Loucy (cell line): ENCODE measurements around the gene FANK1.
"Not testable (repeated sequence)": the region's sequence is repeated elsewhere in the genome, so short reads cannot be mapped to it uniquely, and the experiment has no call there.

Experiments used
- H2AFZ ChIP-seq: fragments of 200-600 bp; sonication (generic); 2 replicates; pipeline ENCODE4 v1.6.0; 2016; ENCODE audit warnings: antibody characterized with exemption, mild to moderate bottlenecking, low read length, moderate library complexity
- H3F3A ChIP-seq: fragments of 200-600 bp; 2 replicates; pipeline ENCODE4 v1.6.0; 2016; ENCODE audit warnings: antibody characterized with exemption, low read depth, mild to moderate bottlenecking
- H3K27me3 ChIP-seq: fragments of 200-600 bp; sonication (generic); 2 replicates; pipeline ENCODE4 v1.6.1; 2014; ENCODE audit warnings: low read length, mild to moderate bottlenecking; ENCODE audit not compliant: insufficient read depth, poor library complexity, severe bottlenecking
- H3K36me3 ChIP-seq: fragments of 200-600 bp; sonication (generic); 2 replicates; pipeline ENCODE4 v1.6.1; 2016; ENCODE audit warnings: low read length; ENCODE audit not compliant: insufficient read depth
- H3K4me1 ChIP-seq: fragments of 200-600 bp; sonication (generic); 2 replicates; pipeline ENCODE4 v1.5.1; 2014; ENCODE audit warnings: low read length, mild to moderate bottlenecking; ENCODE audit not compliant: insufficient read depth, poor library complexity, severe bottlenecking
- H3K4me2 ChIP-seq: fragments of 200-600 bp; sonication (generic); 2 replicates; pipeline ENCODE4 v1.6.0; 2014; ENCODE audit warnings: antibody characterized with exemption, low read length, low read depth, mild to moderate bottlenecking; ENCODE audit not compliant: poor library complexity, severe bottlenecking
- H3K4me3 ChIP-seq: fragments of 200-600 bp; sonication (generic); 2 replicates; pipeline ENCODE4 v1.5.1; 2014; ENCODE audit warnings: low read length, mild to moderate bottlenecking, mixed read lengths; ENCODE audit not compliant: poor library complexity, severe bottlenecking
- H3K79me2 ChIP-seq: fragments of 200-600 bp; sonication (generic); 2 replicates; pipeline ENCODE4 v1.6.1; 2014; ENCODE audit warnings: low read length; ENCODE audit not compliant: insufficient read depth
- H3K9ac ChIP-seq: fragments of 200-600 bp; sonication (generic); 2 replicates; pipeline ENCODE4 v1.6.0; 2014; ENCODE audit warnings: mild to moderate bottlenecking, low read depth, low read length, moderate library complexity; ENCODE audit not compliant: poor library complexity, severe bottlenecking
- H3K9me2 ChIP-seq: fragments of 200-600 bp; sonication (generic); replicated peaks from 2 replicates; pipeline ENCODE4 v1.6.1; 2016; ENCODE audit warnings: low read depth, low read length, mixed read lengths
- H3K9me3 ChIP-seq: fragments of 200-600 bp; sonication (generic); 2 replicates; pipeline ENCODE4 v1.6.1; 2014; ENCODE audit warnings: mild to moderate bottlenecking, antibody characterized with exemption, low read length, low read depth; ENCODE audit not compliant: insufficient read depth
- H4K20me1 ChIP-seq: fragments of 200-600 bp; sonication (generic); 2 replicates; pipeline ENCODE4 v1.6.0; 2014; ENCODE audit warnings: antibody characterized with exemption, low read length, mild to moderate bottlenecking; ENCODE audit not compliant: insufficient read depth, poor library complexity, severe bottlenecking
- CTCF ChIP-seq: fragments of 200-600 bp; sonication (generic); conservative IDR thresholded peaks from 2 replicates; pipeline ENCODE4 v1.5.1; 2014; ENCODE audit warnings: mild to moderate bottlenecking, antibody characterized with exemption, low read length
- EZH2phosphoT487 ChIP-seq: fragments of 200-600 bp; IDR thresholded peaks from 2 replicates; pipeline ENCODE4 v1.6.1; 2018; ENCODE audit warnings: antibody characterized with exemption, mild to moderate bottlenecking, moderate library complexity, borderline replicate concordance

Gene FANK1

DNA sequence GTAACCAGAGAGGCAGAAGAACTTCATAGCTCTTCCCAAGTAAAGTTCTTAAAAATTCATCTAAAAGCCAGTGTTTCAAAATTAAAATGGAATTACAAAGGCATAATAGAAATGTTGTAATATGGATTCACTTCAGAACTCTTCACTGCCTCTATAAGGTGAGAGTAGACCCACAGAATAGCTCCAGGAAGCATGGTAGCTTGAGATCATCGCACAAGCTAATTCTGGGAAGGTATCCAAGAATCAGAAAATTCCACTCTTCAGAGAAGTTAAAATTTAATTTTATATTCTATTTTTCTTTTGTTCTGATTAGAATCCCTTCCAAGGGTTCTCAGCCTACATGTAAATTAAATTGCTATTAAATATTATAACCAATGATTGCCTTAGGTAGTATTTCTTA is 13.8 kb upstream of the FANK1 start:
- Histone ChIP-seq H3K27me3 (no peaks in the 10 kb centered on the region), H3K36me3 (no peaks in the 10 kb centered on the region), H3K4me2 (no peak overlapping the region), H3K4me1 (no peaks in the 10 kb centered on the region), H3K79me2 (no peaks in the 10 kb centered on the region), H3K4me3 (no peak overlapping the region), H3K9ac (no peak overlapping the region), H3F3A (no peaks in the 10 kb centered on the region), H4K20me1 (no peaks in the 10 kb centered on the region), H3K9me3 (no peaks in the 10 kb centered on the region), H2AFZ (no peak overlapping the region), H3K9me2 (no peaks in the 10 kb centered on the region)
- TF ChIP-seq CTCF (no peak), EZH2phosphoT487 (no peak)

GRCh38 chr10:125883211-125883610 is 13.2 kb upstream of the FANK1 start:
- Histone ChIP-seq H3K36me3 (no peaks in the 10 kb centered on the region), H3K4me2 (no peak overlapping the region), H3K4me1 (no peaks in the 10 kb centered on the region), H3K79me2 (no peaks in the 10 kb centered on the region), H2AFZ (no peak overlapping the region), H3K9me3 (no peaks in the 10 kb centered on the region), H3K9me2 (no peaks in the 10 kb centered on the region), H3K4me3 (no peak overlapping the region), H3K9ac (no peak overlapping the region), H3F3A (no peaks in the 10 kb centered on the region), H4K20me1 (no peaks in the 10 kb centered on the region), H3K27me3 (no peaks in the 10 kb centered on the region)
- no peak for TF ChIP-seq CTCF
- no peak for TF ChIP-seq EZH2phosphoT487

GRCh38 chr10:125886914-125887512 is 9.4 kb upstream of the FANK1 start:
- Histone ChIP-seq H3K79me2 (no peaks in the 10 kb centered on the region), H3F3A (no peaks in the 10 kb centered on the region)
- TF ChIP-seq CTCF (no peak), EZH2phosphoT487 (no peak)

GRCh38 chr10:125889441-125889840 is 6.9 kb upstream of the FANK1 start:
- H3K4me3 ChIP-seq, H3K4me1 ChIP-seq, H2AFZ ChIP-seq, H3K36me3 ChIP-seq, H4K20me1 ChIP-seq, H3K9me3 ChIP-seq, H3K9me2 ChIP-seq, H3K4me2 ChIP-seq, H3F3A ChIP-seq, H3K9ac ChIP-seq, H3K79me2 ChIP-seq, H3K27me3 ChIP-seq: not testable (repeated sequence)

More at GRCh38 chr10:125886914-125887512, 9.4 kb upstream of the FANK1 start:
- Histone ChIP-seq H3K36me3 (no peaks in the 10 kb centered on the region), H4K20me1 (no peaks in the 10 kb centered on the region), H3K9me3 (no peaks in the 10 kb centered on the region), H2AFZ (no peak overlapping the region), H3K27me3 (no peaks in the 10 kb centered on the region), H3K4me2 (no peak overlapping the region), H3K4me1 (no peaks in the 10 kb centered on the region), H3K9ac (no peak overlapping the region), H3K9me2 (no peaks in the 10 kb centered on the region), H3K4me3 (no peak overlapping the region)

GRCh38 chr10:125892402-125892801 is 4.0 kb upstream of the FANK1 start:
- not testable (repeated sequence) for H3K9me2 ChIP-seq, H3F3A ChIP-seq, H3K36me3 ChIP-seq, H3K9me3 ChIP-seq, H3K4me2 ChIP-seq, H3K79me2 ChIP-seq, H3K4me1 ChIP-seq, H2AFZ ChIP-seq, H3K27me3 ChIP-seq, H3K9ac ChIP-seq, H3K4me3 ChIP-seq, H4K20me1 ChIP-seq
